Activated CD4-positive, CD25-positive, alpha-beta regulatory T cell treated with anti-CD3 and anti-CD28 coated beads, Interleukin-2, amount 50 U/mL, for 24 hours (primary cell): ENCODE measurements around the gene CDK14.

Experiments
- ATAC-seq, 2 donors: fragments of 150-1000 bp; cut with Tn5 transposase; one replicate each; pipeline ENCODE4 v1.10.0; 2021; ENCODE audit warnings: mild to moderate bottlenecking in 1 of 2, moderate library complexity in 1 of 2

The CDK14 gene

DNA sequence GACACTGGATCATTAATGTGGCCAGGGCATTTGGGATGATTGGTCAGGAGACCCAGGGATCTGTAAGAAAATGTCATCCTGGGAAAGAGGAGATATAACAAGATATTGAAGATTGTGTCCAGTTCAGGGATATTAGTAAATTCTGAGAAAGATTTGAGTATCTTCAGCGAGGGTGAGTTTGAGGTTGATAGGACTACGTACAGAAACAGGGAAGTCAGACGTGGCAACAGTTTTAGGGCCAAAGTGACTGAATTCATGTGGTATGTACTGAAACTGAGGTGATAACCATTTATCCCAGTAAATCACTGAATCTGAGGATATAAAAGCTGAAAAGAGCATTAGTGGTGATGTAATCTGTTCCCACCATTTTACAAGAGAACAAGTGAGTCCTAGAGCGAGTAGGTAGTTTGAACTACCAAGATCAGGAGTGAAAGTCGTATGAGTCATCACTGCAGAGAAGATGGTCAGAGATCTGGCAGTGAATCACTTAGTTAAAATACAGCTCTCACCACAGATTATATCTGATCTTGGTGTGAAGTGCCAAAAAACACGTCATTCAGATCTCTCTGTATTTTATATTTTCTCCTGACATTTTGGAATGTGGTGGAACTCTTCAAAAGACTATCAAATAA lies 220.5 kb downstream of the CDK14 start:
- ATAC-seq, result peak; percentile 89 to 91

DNA sequence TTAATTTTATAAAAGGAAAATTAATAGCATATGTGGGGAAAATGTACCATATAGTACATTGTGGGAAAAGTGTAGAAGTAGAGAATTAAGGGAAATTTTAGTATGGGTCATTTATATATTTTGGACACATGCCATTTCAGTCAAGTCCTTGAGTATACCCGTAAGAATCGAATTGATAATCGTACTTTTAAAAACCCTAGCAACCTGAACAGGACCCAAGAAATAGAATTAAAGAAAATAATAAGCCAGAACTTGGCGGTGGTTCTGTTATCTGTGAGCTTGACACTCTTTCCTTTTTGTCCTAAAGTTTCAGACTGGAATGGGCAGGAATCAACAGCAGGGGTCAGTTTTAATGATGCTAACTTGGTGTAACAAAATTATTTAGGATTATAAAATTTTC lies 221.0 kb downstream of the CDK14 start:
- ATAC-seq, result no peak

DNA sequence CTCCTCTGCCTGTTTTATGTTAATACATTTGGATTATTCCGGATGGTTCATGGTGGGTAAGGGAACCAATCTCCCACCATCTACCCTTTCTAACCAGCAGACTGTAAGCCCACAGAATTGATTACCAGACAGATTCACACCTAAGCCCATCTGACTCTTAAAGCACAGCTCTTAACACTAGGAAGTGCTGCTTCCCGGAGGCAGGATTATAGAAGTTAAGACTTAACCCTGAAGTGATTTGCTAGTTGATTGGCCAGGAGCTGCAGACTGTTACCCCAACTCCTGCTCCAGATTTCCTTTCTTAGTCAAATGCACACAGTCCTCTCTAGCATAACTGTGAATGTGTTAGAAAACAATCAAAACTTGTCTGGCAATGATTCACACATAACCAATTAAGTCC lies 221.7 kb downstream of the CDK14 start:
- ATAC-seq, result no peak

DNA sequence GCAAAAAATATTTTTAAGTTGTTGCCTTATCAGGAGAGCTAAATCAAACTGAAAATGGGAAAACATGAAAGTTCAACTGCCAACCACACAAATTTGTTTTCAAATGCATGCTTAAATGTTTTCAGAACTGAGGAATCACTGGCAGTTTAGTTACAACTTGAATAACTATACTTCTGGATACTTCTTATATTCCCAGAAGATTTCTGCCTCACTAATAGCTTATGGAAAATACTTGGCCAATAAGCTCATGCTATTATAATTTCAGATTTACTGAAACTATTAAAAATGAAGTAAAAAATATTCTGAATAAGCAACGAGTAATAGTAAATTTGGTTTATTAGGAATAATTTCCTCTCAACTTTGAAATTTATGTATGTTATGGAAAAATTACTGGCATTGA lies 222.2 kb downstream of the CDK14 start:
- ATAC-seq, result no peak

DNA sequence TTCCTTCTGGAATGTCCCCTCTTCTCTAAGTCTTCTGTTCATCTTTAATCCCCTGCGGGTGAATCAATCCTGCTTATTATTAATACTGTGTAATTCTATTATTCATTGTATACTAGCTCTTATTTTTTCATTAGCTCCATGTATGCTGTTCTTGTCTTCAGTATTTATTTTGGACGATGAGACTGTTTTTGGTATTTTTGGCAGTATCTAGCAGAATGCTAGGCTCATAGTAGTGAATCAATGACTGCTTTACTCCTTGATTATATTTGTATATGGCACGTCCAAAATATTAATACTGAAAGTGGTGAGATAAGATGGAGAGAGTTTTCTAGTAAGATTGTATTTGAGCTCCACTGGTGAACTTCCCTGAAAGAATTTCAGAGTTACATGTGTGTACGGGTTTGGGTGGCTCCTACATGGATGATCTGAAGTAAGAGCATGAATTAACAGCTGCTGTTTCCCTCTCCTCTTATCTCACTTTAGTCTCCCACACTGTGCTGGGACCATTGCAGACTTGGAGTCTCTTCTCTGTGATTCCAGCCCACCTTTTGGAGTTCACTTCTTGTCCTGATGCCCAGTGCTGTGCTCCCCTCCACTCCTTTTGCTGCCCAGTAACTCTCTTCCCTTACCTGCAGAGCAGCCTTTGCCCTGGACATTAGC lies 226.0 kb downstream of the CDK14 start:
- ATAC-seq, result no peak

DNA sequence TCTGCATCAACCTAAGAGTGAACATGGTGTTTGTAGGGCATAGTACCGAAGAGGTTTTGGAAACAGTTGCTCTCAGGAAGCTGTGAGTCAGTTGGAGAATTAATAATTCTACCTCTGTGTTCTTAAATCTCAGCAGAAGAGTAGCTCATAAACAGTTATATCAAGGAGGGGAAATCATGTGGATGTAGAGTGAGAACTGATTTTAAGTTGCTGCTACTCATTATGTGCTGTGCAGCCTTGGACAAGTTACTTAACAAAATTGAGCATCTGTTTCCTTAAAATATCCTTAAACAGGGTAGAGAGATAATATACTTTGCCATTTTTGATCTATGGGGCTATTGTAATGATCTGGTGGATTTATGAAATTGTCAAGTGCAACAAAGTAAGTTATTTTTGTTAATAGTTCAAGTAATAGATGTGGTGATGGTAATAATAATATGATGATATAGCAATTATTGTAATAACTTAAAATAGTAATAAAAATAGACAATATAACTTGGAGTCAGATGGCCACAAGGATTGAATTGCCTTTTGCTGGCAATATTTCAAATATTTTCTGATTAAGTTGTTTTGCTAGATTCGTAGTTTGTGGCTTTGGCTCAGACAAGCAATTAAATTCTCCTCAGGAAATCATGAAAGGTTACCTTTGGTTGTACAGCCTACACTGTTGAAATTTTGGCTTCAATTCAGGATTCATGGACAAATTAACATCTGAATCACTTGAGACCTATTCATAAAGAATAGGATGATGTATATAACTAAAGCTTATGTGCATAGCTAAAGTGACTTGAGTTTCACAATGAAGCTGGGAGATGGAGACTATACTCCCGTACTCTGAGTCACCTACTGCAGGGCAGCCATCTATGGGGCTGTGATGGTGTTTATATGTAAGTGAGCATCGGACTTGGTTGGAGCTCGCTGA lies 228.5 kb downstream of the CDK14 start:
- ATAC-seq, result peak; percentile 27 to 44

DNA sequence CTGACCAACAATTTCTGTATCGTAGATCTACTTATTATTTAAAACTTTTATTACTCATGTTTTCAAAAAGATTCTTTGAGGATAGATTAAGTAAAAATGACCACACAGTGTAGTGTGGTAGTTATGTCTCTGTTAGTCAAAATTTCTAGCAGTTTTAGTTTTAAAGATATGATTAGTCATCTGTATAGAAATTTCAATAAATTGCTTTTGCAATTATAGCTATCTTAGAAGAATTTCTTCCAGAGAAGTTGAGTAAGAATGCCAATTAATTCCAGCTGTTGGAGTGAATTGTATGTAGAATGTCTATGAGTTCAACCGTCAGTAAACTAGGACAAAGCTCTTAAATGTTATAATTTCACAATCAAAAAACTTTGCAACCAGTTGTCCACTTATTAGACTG lies 229.7 kb downstream of the CDK14 start:
- no peak for ATAC-seq

DNA sequence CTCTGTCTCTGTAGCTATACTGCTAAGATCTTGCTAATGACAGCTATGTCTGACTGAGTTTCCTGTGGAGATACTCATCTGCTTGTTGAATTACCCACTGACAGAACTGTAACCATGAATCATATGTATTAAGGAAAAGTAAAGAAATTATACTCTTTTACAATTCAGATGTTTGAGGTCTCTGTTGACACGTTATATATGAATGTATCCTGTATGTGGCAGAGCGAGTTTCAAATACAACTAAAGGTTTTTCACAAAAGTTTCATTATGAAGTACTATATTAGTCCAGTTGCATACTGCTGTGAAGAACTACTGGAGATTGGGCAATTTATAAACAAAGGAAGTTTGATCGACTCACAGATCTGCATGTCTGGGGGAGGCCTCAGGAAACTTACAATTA lies 232.5 kb downstream of the CDK14 start:
- ATAC-seq, result no peak

DNA sequence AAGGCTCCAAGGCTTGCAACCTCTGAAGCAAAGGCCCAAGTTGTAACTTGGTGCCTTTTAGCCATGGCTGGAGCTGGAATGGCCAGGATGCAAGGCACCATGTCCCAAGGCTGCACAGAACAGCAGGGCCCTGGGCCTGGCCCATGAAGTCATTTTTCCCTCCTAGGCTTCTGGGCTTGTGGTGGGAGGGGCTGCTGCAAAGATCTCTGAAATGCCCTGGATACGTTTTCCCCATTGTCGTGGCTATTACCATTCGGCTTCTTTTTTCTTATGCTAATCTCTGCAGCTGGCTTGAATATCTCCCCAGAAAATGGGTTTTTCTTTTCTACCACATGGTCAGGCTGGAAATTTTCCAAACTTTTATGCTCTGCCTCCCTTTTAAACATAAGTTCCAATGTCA lies 234.2 kb downstream of the CDK14 start:
- ATAC-seq, result no peak

DNA sequence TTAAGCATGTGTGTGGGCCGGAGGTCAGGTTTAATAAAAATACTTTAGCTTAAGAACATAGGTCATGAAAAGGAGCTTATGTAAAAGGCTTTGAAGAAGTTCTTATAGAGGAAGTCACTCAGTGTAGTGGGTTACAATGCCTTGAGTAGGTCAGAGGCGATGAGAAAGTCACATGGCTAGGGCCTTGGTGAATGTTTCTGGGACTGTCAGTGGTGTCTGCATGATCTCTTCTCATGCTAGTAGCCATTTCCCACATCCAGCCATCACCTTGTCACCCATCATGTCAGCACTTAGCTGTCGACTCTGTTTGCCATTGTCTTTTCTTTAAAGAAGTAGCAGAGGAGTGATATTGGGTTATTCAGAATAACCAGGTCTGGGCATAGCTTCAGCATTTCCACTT lies 236.6 kb downstream of the CDK14 start:
- ATAC-seq, result no peak

DNA sequence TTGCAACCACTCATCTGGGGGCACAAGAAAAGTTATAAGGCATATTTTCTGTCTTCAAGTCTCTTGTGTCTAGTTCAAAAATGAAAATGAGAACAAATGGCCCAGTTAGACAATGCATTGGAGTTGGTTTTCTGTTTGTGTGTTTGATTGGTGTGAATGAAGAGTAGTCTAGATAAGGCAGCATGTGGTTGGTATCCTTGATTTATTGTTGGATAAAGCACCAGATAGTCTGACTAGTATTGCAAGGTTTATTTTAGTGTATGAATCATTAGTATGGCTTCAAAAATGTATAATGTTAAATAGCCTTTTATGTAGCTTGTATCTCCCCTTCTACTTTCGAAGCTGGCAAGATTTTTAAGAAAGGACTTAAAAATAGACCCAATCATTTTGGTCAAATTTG lies 237.3 kb downstream of the CDK14 start:
- ATAC-seq, result no peak

DNA sequence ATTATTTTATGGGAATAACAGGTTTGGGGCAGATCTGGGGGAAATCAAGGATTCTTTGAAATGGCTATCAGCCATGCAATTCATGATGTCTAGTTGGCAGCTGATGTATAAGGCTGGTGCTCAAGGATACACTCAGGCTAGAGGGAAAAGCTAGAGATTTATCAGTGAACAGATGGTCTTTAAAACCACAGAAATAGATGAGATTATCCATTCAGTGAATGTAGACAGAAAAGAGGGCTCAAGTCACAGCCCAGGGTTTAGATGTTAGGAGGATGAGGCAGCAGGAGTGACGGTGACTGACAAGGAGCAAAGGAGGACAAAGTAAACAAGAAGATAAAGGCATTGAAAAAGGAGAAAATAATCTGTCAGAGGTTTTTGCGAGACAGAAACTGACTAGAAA lies 238.7 kb downstream of the CDK14 start:
- ATAC-seq, result no peak

DNA sequence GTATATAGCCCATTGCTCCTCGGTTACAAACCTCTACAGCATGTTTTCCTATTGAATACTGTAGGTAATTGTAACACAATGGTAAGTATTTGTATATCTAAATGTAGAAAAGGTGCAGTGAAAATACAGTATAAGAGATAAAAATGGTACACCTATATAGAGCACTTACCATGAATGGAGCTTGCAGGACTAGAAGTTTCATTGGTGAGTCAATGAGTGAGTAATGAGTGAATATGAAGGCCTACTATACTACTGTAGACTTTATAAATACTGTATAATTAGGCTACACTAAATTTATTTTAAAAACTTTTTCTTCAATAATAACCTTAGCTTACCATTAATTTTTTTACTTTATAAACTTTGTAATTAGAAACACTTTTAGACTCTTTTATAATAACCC lies 239.7 kb downstream of the CDK14 start:
- no peak for ATAC-seq

DNA sequence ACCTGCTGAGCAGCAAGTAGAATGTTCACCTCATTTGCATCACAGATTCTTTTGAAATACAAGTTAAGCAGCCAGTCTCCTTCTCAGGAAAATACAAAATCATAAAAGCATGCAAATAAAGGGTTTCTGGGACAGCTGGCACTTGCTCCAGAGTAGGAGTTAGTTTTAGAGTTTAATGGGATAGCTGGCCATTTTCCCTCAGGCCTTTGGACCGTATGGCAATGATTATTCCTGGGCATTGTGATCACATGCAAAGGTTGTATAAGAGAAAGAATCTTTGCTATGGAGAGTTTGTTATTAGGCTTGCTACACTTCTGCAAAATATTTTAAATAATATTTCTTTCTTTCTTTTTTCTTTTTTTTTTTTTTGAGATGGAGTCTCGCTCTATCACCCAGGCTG lies 240.8 kb downstream of the CDK14 start:
- ATAC-seq, result no peak

DNA sequence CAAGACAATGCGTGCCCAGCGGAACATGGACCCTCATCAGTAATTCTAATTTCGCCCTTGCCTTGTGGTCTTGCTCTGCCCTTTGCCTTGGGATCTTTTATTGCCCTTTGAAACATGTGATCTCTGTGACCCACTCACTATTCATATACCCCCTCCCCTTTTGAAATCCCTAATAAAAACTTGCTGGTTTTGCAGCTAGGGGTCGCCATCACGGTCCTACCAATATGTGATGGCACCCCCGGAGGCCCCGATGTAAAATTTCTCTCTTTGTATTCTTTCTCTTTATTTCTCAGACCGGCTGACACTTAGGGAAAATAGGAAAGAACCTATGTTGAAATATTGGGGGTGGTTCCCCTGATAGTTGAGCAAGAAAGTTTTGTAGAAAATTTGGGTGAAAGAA lies 242.7 kb downstream of the CDK14 start:
- no peak for ATAC-seq

DNA sequence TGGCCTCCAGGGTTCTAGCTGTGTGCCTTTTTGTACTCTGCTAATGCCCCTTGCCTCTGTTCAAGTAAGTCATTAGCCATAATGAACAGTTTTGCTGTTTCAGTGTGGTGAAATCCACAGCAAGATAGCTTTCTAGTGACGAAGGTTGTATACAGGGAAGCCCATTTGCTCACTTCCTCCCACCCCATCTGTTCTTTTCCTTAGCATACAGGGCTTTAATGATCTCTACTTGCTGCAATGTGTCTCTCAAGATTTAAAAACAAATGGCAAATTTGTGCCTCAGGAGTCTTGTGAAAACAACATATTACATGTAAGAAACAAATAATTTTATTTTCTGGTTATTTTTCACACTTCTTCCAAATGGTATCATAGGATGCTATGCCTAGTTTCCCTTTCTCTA lies 243.2 kb downstream of the CDK14 start:
- ATAC-seq, result no peak

DNA sequence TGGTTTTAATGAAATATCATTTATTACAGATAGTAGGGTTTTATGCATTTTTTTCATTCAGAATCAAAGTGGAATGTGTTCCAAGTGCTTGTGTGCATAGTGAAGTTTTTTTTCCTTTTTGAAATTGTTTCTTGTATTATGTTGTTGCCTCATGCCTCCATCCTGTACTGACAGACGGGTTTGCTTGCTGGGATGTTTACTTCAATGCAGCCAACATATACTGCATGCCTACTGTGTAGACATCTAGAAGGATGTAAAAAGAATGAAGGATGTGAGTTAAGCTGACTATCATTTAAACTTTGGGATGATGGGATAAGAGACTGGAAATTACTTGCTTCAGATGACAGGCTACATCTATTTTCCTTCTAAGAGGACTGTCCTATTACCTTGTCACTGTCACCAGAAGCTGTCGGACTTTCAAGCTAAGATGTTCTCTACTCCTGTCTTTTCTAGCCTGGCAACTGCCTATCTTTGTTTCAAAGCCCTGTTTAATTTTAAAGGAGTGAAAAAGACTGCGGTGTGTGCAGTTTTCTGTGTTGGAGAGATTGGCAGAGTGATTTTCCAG lies 243.7 kb downstream of the CDK14 start:
- ATAC-seq, result no peak

DNA sequence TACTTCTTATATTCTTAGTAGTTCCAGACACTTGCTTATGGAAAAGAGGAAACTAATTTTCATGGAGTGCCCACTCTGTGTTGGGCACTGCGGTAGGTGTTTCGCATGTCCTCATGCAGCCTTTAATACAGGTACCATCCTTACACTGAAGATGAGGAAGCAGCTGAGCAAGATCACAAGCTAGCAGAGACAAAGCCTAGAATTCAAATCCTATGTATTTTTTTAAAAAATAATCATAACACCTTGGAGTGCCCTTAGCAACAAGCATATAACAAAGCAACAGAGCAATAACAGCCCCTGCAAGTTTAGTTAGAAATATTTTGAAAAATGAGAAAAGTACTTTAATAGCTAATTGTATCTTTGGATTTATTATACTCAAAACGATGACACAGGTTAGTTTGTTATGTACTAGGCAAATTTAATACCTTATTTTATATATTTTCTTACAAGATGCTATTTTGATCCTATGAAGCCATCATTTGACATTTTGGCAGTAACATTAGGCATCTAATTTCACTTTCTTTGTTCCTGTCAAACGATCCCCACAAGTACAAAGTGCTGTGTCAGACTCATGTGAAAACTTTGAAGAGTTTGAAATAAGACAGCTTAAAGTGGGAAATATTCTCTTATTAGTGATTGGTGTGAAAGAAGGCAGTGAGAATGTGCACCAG lies 245.8 kb downstream of the CDK14 start:
- no peak for ATAC-seq

DNA sequence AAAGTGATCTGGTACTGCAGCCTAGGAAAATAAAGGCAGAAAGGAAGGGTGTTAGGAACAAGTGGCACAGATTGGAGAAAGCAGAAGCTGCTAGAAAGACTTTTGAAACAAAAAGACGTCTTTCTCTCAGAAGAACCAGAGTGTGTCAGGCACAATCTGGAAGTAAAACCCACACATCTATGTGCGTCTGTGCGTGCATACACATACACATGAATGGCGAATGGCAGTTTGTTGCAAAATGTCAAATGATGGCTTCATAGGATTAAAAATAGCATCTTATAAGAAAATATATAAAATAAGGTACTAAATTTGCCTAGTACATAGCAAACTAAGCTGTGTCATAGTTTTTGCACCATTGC lies 246.3 kb downstream of the CDK14 start:
- ATAC-seq, result no peak

DNA sequence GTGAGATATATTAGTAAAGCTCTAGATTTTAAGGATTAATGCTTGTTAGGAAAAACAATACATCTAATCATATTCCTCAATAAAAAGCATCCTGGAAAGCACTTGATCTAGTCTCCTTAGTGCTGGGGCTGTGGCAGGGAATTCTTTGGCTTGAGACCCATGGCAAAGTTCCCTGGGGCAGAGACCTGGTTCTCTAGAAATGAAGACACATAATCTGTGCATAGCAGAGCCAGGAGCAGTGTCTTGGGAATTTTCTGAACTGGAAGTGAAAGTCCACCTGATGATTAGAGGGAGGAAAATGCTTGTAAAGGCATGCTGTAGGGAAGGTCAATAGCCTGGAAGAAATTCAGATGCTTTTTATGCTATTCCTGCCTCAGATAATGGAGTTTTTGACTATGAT lies 247.4 kb downstream of the CDK14 start:
- ATAC-seq, result no peak

DNA sequence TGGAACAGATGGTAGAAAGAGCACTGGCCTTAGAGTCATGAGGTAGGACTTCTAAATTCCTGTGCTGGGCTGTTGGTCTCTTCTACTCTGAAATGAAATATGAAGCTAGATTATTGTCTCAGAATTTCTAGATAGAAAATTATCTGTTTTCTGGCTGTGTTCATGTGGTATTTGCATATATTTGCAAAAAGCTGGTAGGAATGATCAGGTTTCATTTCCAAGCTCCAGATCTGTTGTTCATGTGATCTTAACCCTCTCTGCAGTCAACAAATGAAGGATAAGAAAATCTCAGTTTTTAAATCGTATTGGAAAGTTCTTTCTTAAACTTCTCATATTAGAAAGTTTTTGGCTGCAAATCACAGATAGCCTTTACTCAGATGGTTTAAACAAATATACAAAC lies 248.3 kb downstream of the CDK14 start:
- ATAC-seq, result no peak

DNA sequence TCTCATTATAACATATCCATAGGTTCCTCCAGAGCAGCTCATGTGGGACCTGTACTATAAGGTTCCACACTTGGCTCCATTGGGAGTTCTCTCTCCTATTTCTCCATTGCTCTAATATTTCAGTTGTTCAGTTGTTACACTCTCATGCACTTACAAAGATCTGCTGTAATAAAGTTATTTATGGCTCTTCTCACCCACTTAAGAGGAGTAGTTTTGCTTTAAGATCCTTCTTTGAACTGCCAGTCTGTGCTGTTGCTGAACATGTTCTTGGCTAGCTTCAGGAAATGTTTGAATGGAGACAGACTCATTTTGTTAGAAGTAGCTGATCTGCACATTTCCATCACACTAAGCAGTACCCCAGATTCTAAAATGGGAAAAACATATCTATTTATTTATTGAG lies 250.1 kb downstream of the CDK14 start:
- ATAC-seq, result no peak

DNA sequence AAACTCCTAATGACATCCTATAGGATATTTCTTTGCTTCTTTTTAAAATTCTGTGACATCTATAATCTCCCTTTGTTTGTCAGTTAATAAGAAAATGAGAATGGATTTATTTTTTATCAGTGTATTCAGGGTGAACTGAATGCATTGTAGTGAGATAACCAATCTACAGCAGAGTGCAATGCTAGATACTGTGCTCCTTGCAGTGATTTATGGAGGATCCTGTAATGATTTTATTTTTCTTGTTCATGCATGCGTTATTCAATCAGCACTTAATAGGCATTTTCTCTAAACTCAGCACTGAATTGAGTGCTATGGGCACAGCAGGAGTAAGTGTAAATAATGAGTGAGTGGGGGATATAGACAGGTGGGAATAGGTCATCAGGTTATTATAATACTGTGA lies 253.9 kb downstream of the CDK14 start:
- ATAC-seq, result no peak
